Adipocyte (in vitro differentiated cells): ENCODE measurements around the gene RHOB.
"Not testable (repeated sequence)": the region's sequence is repeated elsewhere in the genome, so short reads cannot be mapped to it uniquely, and the experiment has no call there.

ENCODE experiments used
- DNase-seq: peaks from one replicate; pipeline ENCODE4 v3.0.0-alpha.2; 2015; ENCODE audit warnings: low read depth
- H3K27me3 ChIP-seq: replicated peaks from 2 replicates; pipeline ENCODE4 v1.7.0; 2013; ENCODE audit warnings: mild to moderate bottlenecking, low read length, moderate library complexity; ENCODE audit not compliant: control insufficient read depth, insufficient read depth
- H3K36me3 ChIP-seq: 2 replicates; pipeline ENCODE4 v1.7.0; 2013; ENCODE audit warnings: low read length, mild to moderate bottlenecking, moderate library complexity; ENCODE audit not compliant: control insufficient read depth, insufficient read depth, severe bottlenecking
- H3K4me1 ChIP-seq: 2 replicates; pipeline ENCODE4 v1.7.0; 2013; ENCODE audit warnings: mild to moderate bottlenecking, low read length, moderate library complexity; ENCODE audit not compliant: control insufficient read depth, insufficient read depth
- H3K4me3 ChIP-seq: 2 replicates; pipeline ENCODE4 v1.7.0; 2013; ENCODE audit warnings: mild to moderate bottlenecking, low read length, moderate library complexity
- H3K9ac ChIP-seq: 2 replicates; pipeline ENCODE4 v1.7.0; 2013; ENCODE audit warnings: mild to moderate bottlenecking, low read length, moderate library complexity
- H3K9me3 ChIP-seq: 2 replicates; pipeline ENCODE4 v1.7.0; 2013; ENCODE audit warnings: mild to moderate bottlenecking, low read length, moderate library complexity; ENCODE audit not compliant: control insufficient read depth

Gene RHOB

DNA sequence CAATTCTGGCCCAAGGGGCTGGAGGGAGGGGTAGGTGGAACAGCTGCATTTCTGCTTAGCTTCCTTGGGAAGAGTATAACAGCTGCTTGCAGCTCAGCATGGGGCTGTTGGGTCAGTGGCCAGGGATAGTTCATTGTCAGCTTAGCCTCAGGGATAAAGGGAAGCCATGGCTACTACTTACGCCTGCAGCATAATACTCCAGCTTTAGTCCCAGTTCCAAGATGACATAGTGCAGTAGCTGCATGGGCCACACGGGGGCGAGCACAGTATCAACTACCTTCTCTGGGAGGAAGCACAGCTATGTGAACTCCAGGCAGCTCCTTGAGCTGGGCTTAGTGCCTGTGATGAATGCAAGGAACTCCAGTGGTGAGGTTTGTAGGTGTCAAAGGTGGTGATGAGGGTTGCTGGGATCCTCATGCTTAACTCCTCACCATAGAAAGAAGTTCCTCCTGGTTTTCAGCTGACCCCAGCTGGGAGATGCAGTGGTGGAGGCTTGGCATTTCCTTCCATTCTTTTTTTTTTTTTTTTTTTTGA lies 35.4 kb upstream of the RHOB start:
- H3K4me1 ChIP-seq: no peaks in the 10 kb centered on the region
- peak; percentile 88 for DNase-seq
- no peaks in the 10 kb centered on the region for H3K27me3 ChIP-seq
- no peak overlapping the region for H3K4me3 ChIP-seq
- no peak overlapping the region for H3K9ac ChIP-seq
- H3K36me3 ChIP-seq: no peaks in the 10 kb centered on the region
- H3K9me3 ChIP-seq: peaks cover 27% of the 10 kb centered on the region

DNA sequence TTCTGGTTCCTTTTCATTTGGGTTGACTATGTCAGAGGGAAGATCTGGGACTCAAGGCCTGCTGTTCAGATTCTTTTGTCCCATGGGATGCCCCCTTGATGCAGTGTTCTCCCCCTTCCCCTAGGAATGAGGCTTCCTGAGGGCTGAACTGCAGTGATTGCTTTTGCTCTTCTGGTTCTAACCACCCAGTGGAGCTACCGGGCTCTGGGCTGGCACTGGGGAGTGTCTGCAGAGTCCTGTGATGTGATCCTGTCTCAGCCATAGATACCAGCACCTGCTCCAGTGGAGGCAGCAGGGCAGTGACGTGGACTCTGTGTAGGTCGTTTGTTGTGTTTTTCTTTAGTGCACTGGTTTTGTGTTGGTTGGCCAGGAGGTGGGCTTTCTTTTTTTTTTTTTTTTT lies 32.1 kb upstream of the RHOB start:
- DNase-seq: no peak
- H3K36me3 ChIP-seq: no peaks in the 10 kb centered on the region

DNA sequence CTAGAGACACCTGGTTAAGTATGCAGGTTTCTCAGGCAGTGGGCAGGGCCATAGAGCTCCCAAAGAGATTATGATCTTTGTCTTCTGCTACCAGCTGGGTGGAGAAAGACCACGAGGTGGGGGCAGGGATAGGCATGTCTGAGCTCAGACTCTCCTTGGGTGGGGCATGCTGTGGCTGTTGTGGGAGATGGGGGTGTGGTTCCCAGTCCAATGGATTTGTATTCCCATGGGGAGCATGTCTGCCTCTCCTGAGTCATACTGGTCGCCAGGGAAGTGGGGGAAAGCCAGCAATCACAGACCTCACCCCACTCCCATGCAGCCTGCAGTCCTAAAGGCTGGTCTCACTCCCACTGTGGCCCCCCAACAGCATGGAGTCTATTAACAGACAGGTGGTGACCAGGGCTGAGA lies 31.4 kb upstream of the RHOB start:
- no peak overlapping the region for H3K4me3 ChIP-seq
- no peaks in the 10 kb centered on the region for H3K36me3 ChIP-seq
- no peaks in the 10 kb centered on the region for H3K27me3 ChIP-seq
- no peak for DNase-seq
- H3K4me1 ChIP-seq: peaks cover 23% of the 10 kb centered on the region
- H3K9me3 ChIP-seq: no peaks in the 10 kb centered on the region
- no peak overlapping the region for H3K9ac ChIP-seq

More for the DNA sequence above, 32.1 kb upstream of the RHOB start:
- Histone ChIP-seq H3K9ac (no peak overlapping the region), H3K9me3 (peaks cover 4% of the 10 kb centered on the region), H3K4me3 (no peak overlapping the region), H3K4me1 (peaks cover 18% of the 10 kb centered on the region), H3K27me3 (no peaks in the 10 kb centered on the region)

- Histone ChIP-seq H3K9ac (no peak overlapping the region), H3K9me3 (no peaks in the 10 kb centered on the region), H3K27me3 (no peaks in the 10 kb centered on the region), H3K4me3 (no peak overlapping the region), H3K4me1 (peaks cover 35% of the 10 kb centered on the region), H3K36me3 (no peaks in the 10 kb centered on the region)
- no peak for DNase-seq
Observed at GRCh38 chr2:20416723-20417122, 30.2 kb upstream of the RHOB start.

- H3K4me1 ChIP-seq: peaks cover 41% of the 10 kb centered on the region
- H3K27me3 ChIP-seq, H3K4me3 ChIP-seq, H3K9ac ChIP-seq, DNase-seq, H3K36me3 ChIP-seq, H3K9me3 ChIP-seq: not testable (repeated sequence)
Observed at GRCh38 chr2:20417230-20417821, 29.5 kb upstream of the RHOB start.

DNA sequence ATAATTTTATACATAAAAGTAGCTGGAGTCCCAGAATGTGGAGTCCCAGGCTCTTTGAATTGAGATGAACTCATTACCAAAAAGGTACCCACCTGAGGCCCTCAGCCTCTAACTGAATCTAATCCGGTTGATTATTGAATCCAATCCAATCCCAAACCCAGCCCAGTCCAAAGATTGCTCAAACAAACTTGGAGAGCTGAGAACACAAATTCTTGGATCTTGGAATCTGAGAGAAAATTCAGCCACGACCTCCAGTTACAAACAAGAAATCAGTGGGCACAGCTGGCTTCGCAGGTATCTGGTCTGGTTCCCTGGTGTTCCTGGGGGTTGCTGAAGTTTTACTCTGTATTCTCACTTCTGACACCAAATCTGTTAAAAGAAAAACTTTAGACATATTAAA lies 28.4 kb upstream of the RHOB start:
- H3K36me3 ChIP-seq: no peaks in the 10 kb centered on the region
- H3K27me3 ChIP-seq: no peaks in the 10 kb centered on the region
- no peaks in the 10 kb centered on the region for H3K9me3 ChIP-seq
- H3K9ac ChIP-seq: peak overlapping the region; percentile 82
- peaks cover 52% of the 10 kb centered on the region for H3K4me1 ChIP-seq
- no peak for DNase-seq
- peak overlapping the region; percentile 69 for H3K4me3 ChIP-seq

DNA sequence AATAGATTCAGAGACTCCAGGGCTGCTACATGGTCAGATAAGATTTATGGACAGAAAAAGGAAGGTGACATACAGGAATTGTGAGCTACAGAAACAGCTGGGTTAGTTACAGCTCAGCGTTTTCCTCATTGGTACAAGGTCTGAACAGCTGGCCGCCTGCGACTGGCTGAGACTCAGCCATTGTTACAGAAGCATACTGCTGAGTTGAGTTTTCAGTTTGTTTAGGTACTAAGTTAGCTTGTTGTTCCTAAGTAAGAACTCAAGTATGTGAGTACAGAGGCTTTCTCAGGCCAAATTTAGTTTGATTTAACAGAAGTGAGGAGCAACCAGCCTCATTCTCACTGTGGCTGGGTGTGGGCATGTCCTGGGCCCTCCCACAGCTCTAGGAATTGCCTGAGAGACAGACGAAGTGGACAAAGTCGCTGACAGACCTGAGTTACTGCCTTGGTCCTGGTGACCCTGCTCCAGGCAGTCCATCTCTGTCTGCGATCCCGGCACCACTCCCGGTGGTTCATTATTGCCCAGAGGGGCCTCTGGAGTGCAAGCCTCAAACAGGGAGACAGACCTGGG lies 27.8 kb upstream of the RHOB start:
- H3K27me3 ChIP-seq: no peaks in the 10 kb centered on the region
- no peaks in the 10 kb centered on the region for H3K36me3 ChIP-seq
- no peaks in the 10 kb centered on the region for H3K9me3 ChIP-seq
- H3K4me3 ChIP-seq: peak overlapping the region; percentile 69
- H3K4me1 ChIP-seq: peaks cover 58% of the 10 kb centered on the region
- peak overlapping the region; percentile 82 for H3K9ac ChIP-seq
- no peak for DNase-seq

- peaks cover 65% of the 10 kb centered on the region for H3K4me1 ChIP-seq
- H3K9me3 ChIP-seq: no peaks in the 10 kb centered on the region
- no peaks in the 10 kb centered on the region for H3K27me3 ChIP-seq
- H3K4me3 ChIP-seq: peak overlapping the region; percentile 49
- no peaks in the 10 kb centered on the region for H3K36me3 ChIP-seq
- peak overlapping the region; percentile 82 for H3K9ac ChIP-seq
- no peak for DNase-seq
Observed at GRCh38 chr2:20419752-20420151, 27.1 kb upstream of the RHOB start.

GRCh38 chr2:20421336-20421987 lies 25.4 kb upstream of the RHOB start:
- H3K9ac ChIP-seq: peak overlapping the region; percentile 37
- no peaks in the 10 kb centered on the region for H3K9me3 ChIP-seq
- H3K4me3 ChIP-seq: peak overlapping the region; percentile 42
- DNase-seq: no peak
- H3K4me1 ChIP-seq: peaks cover 74% of the 10 kb centered on the region
- no peaks in the 10 kb centered on the region for H3K27me3 ChIP-seq
- H3K36me3 ChIP-seq: no peaks in the 10 kb centered on the region

GRCh38 chr2:20421988-20422370 lies 24.9 kb upstream of the RHOB start:
- Histone ChIP-seq H3K27me3 (no peaks in the 10 kb centered on the region), H3K4me1 (peaks cover 74% of the 10 kb centered on the region), H3K4me3 (peak overlapping the region; percentile 54), H3K36me3 (no peaks in the 10 kb centered on the region), H3K9ac (peak overlapping the region; percentile 37), H3K9me3 (no peaks in the 10 kb centered on the region)
- peak; percentile 89 for DNase-seq

DNA sequence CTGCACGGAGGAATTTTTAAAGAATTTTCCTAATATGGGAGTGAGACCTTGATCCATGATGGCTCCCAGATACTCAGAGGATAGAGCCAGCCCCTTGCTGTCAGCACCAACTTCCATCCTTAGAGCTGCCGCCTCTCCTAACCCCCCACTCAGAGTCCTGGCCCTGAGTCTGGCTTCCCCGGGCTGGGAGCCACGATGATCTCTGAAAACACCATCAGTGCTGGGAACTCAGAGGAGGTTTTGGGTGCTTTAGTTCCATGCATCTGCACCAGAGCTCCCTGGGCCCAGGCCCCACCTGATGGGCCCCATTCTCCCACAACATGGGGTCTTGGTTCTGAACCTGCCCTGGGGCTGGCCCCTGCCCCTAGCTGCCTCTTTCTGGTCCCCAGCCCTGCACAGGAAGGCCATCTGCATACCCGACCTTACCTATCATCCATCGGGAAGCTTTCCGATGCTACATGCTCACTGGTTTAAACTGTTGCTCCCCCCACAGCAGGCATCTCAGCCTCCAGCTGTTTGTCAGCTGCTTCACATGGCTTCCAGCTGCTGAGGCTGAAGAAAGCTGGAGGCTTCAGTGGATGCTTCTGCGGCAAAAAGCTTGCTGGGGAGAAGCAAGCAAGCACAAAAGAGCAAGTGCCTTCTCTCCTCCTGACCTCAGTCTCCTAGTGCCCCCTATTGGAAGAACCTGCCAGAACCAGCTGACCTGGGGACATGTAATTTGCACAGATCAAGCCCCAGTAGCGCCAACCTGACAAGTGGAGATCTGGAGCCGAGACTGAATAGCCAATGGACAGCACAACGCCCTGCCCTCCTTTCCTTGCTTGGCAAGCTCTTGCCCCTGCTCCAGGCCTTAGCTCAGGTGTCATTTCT lies 24.2 kb upstream of the RHOB start:
- Histone ChIP-seq H3K27me3 (no peaks in the 10 kb centered on the region), H3K9me3 (no peaks in the 10 kb centered on the region), H3K4me1 (peaks cover 74% of the 10 kb centered on the region), H3K9ac (peak overlapping the region; percentile 74), H3K4me3 (peak overlapping the region; percentile 54), H3K36me3 (no peaks in the 10 kb centered on the region)
- peak; percentile 41 for DNase-seq
